HepG2 (cell line): ENCODE data around the gene ECSIT. TPM values are rescaled to one million over a fixed set of nuclear protein-coding genes. Genes with fewer than 3 reads are reported as not detected.

Source experiments
- ATF7 ChIP-seq, 2 experiments: fragments of 450-650 bp in 1 of 2; sonication (generic) in 1 of 2; formaldehyde crosslinking in 1 of 2; IDR thresholded peaks; 2 replicates each; pipeline versions ENCODE4 v1.4.0 to v1.6.1; 2016 to 2020; ENCODE audit warnings: antibody characterized with exemption in 1 of 2, mild to moderate bottlenecking in 1 of 2, missing genetic modification reagents in 1 of 2
- CEBPG ChIP-seq: IDR thresholded peaks from 2 replicates; pipeline ENCODE4 v1.6.1; 2016
- GABPB1 ChIP-seq: IDR thresholded peaks from 2 replicates; pipeline ENCODE4 v1.6.1; 2016; ENCODE audit warnings: mild to moderate bottlenecking, missing genetic modification reagents, moderate library complexity, missing compliant biosample characterization
- GMEB1 ChIP-seq: sonication (generic); formaldehyde crosslinking; IDR thresholded peaks from 2 replicates; pipeline ENCODE4 v1.5.1; 2020; ENCODE audit warnings: missing genetic modification reagents, mild to moderate bottlenecking, borderline replicate concordance
- HNRNPK ChIP-seq: fragments of 200-400 bp; formaldehyde crosslinking; IDR thresholded peaks from 2 replicates; pipeline ENCODE4 v1.6.1; 2018; ENCODE audit warnings: low read length, low read depth, moderate library complexity, mild to moderate bottlenecking; ENCODE audit not compliant: poor library complexity, severe bottlenecking
- KMT2A ChIP-seq: sonication (generic); formaldehyde crosslinking; IDR thresholded peaks from 2 replicates; pipeline ENCODE4 v1.4.0; 2020; ENCODE audit warnings: missing genetic modification reagents
- MXD4 ChIP-seq: IDR thresholded peaks from 2 replicates; pipeline ENCODE4 v1.6.1; 2016; ENCODE audit warnings: mild to moderate bottlenecking, missing biosample characterization, missing genetic modification reagents
- PLSCR1 ChIP-seq: sonication (generic); formaldehyde crosslinking; IDR thresholded peaks from 2 replicates; pipeline ENCODE4 v1.5.0; 2020; ENCODE audit warnings: missing genetic modification reagents, mild to moderate bottlenecking, borderline replicate concordance
- POLR2A ChIP-seq, 2 experiments: IDR thresholded peaks; 2 replicates each; pipeline ENCODE4 v1.6.1; 2011; ENCODE audit warnings: low read depth in 2 of 2, low read length in 2 of 2, mild to moderate bottlenecking in 1 of 2, moderate library complexity in 1 of 2; ENCODE audit not compliant: insufficient read depth in 1 of 2
- RORA ChIP-seq: sonication (generic); formaldehyde crosslinking; IDR thresholded peaks from 2 replicates; pipeline ENCODE4 v1.5.0; 2020; ENCODE audit warnings: mild to moderate bottlenecking, missing genetic modification reagents, moderate library complexity
- SAP130 ChIP-seq: IDR thresholded peaks from 2 replicates; pipeline ENCODE4 v1.6.1; 2016; ENCODE audit warnings: low read depth
- SMAD9 ChIP-seq: sonication (generic); formaldehyde crosslinking; IDR thresholded peaks from 2 replicates; pipeline ENCODE4 v1.5.1; 2020; ENCODE audit warnings: mild to moderate bottlenecking, missing genetic modification reagents
- TBP ChIP-seq: sonication (generic); formaldehyde crosslinking; IDR thresholded peaks from 2 replicates; pipeline ENCODE4 v1.5.0; 2020; ENCODE audit warnings: missing genetic modification reagents
- THAP7 ChIP-seq: sonication (generic); formaldehyde crosslinking; IDR thresholded peaks from 2 replicates; pipeline ENCODE4 v1.8.1; 2023; ENCODE audit warnings: mild to moderate bottlenecking, missing genetic modification reagents
- TRIM24 ChIP-seq: sonication (generic); formaldehyde crosslinking; IDR thresholded peaks from 2 replicates; pipeline ENCODE4 v1.8.0; 2022; ENCODE audit warnings: mild to moderate bottlenecking, missing genetic modification reagents
- ZEB1 ChIP-seq: IDR thresholded peaks from 2 replicates; pipeline ENCODE4 v1.6.1; 2012; ENCODE audit warnings: mild to moderate bottlenecking, low read depth, inconsistent platforms; ENCODE audit not compliant: insufficient replicate concordance
- ZFP62 ChIP-seq: sonication (generic); formaldehyde crosslinking; IDR thresholded peaks from 2 replicates; pipeline ENCODE4 v1.4.0; 2020; ENCODE audit warnings: missing genetic modification reagents
- ZNF24 ChIP-seq: fragments of 450-650 bp; IDR thresholded peaks from 2 replicates; pipeline ENCODE4 v1.6.1; 2017; ENCODE audit warnings: antibody characterized with exemption, mild to moderate bottlenecking
- ZNF44 ChIP-seq: sonication (generic); formaldehyde crosslinking; IDR thresholded peaks from 2 replicates; pipeline ENCODE4 v1.5.1; 2020; ENCODE audit warnings: mild to moderate bottlenecking, missing genetic modification reagents
- ZNF567 ChIP-seq: sonication (generic); formaldehyde crosslinking; IDR thresholded peaks from 2 replicates; pipeline ENCODE4 v1.8.1; 2023; ENCODE audit warnings: mild to moderate bottlenecking, missing genetic modification reagents, borderline replicate concordance
- ZNF670 ChIP-seq: sonication (generic); formaldehyde crosslinking; IDR thresholded peaks from 2 replicates; pipeline ENCODE4 v1.8.0; 2022; ENCODE audit warnings: mild to moderate bottlenecking, missing genetic modification reagents, borderline replicate concordance
- polyA plus RNA-seq, 8 experiments: library from polyadenylated mRNA; depleted of rRNA in 3 of 8; stranded (reverse) in 7 of 8; unstranded in 1 of 8; fragments of >200 nt; fragmentation: Illumina TruSeq in 4 of 8; extraction: Trizol in 4 of 8; gene quantifications; 2 replicates each; pipeline versions ENCODE4 v1.2.1 to v1.2.3, GENCODE V29; 2011 to 2016; ENCODE audit warnings: low read depth in 4 of 8, missing spikeins in 1 of 8, mixed read lengths in 1 of 8; ENCODE audit not compliant: insufficient read depth in 1 of 8
- total RNA-seq, 5 experiments: library from RNA; depleted of rRNA; stranded (reverse); fragments of >200 nt; fragmentation: Illumina TruSeq; extraction: Trizol; gene quantifications; 2 replicates each; pipeline ENCODE4 v1.2.3, GENCODE V29; 2016; ENCODE audit warnings: low read depth in 1 of 5
- TF ChIP-seq, protein P1 (sequence below): sonication (generic); formaldehyde crosslinking; IDR thresholded peaks from 2 replicates; pipeline ENCODE4 v1.4.0; 2020; ENCODE audit warnings: mild to moderate bottlenecking, missing genetic modification reagents, borderline replicate concordance

The ECSIT gene
- total and polyA plus RNA-seq, 2 of the 13 experiments (the other 11 are each of a cell fraction or from before 2014, with no cell fraction given): 36.4 to 62.3 TPM

GRCh38 chr19:11558881-11559828 lies 30.2 kb upstream of the ECSIT start, which contains the start of gene ELOF1 (continued):
- TF ChIP-seq ZNF44 (CRISPR knock-in tag) (peak; percentile 83), SAP130 (CRISPR knock-in tag) (peak; percentile 93), THAP7 (CRISPR knock-in tag) (0 out of 2 replicates have a peak, but pooled peaks have one; percentile 48), GABPB1 (CRISPR knock-in tag) (peak; percentile 96), GMEB1 (peak; percentile 68; the same call in 1 of the 2 replicates), ZNF567 (CRISPR knock-in tag) (no peak), ZEB1 (no peak), PLSCR1 (CRISPR knock-in tag) (no peak), HNRNPK (no peak), TBP (CRISPR knock-in tag) (no peak), ZFP62 (no peak), ATF7 (IDR thresholded peaks at IDR 0.05) (no peak), ATF7 (CRISPR knock-in tag; IDR thresholded peaks at IDR 0.05) (peak; percentile 15; the same call in 1 of the 2 replicates), MXD4 (CRISPR knock-in tag) (no peak), RORA (CRISPR knock-in tag) (no peak), CEBPG (no peak), TRIM24 (CRISPR knock-in tag) (no peak), KMT2A (CRISPR knock-in tag) (0 out of 2 replicates have a peak, but pooled peaks have one; percentile 23), POLR2A (IDR thresholded peaks at IDR 0.05; ENCODE audit: insufficient read depth in 1 of 2, low read depth in 2 of 2, low read length in 2 of 2) (peak; percentile 85 to 98), SMAD9 (CRISPR knock-in tag) (no peak), ZNF670 (no peak), ZNF24 (no peak)
- TF ChIP-seq, protein P1, sequence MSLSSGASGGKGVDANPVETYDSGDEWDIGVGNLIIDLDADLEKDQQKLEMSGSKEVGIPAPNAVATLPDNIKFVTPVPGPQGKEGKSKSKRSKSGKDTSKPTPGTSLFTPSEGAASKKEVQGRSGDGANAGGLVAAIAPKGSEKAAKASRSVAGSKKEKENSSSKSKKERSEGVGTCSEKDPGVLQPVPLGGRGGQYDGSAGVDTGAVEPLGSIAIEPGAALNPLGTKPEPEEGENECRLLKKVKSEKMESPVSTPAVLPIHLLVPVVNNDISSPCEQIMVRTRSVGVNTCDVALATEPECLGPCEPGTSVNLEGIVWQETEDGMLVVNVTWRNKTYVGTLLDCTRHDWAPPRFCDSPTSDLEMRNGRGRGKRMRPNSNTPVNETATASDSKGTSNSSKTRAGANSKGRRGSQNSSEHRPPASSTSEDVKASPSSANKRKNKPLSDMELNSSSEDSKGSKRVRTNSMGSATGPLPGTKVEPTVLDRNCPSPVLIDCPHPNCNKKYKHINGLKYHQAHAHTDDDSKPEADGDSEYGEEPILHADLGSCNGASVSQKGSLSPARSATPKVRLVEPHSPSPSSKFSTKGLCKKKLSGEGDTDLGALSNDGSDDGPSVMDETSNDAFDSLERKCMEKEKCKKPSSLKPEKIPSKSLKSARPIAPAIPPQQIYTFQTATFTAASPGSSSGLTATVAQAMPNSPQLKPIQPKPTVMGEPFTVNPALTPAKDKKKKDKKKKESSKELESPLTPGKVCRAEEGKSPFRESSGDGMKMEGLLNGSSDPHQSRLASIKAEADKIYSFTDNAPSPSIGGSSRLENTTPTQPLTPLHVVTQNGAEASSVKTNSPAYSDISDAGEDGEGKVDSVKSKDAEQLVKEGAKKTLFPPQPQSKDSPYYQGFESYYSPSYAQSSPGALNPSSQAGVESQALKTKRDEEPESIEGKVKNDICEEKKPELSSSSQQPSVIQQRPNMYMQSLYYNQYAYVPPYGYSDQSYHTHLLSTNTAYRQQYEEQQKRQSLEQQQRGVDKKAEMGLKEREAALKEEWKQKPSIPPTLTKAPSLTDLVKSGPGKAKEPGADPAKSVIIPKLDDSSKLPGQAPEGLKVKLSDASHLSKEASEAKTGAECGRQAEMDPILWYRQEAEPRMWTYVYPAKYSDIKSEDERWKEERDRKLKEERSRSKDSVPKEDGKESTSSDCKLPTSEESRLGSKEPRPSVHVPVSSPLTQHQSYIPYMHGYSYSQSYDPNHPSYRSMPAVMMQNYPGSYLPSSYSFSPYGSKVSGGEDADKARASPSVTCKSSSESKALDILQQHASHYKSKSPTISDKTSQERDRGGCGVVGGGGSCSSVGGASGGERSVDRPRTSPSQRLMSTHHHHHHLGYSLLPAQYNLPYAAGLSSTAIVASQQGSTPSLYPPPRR (CRISPR knock-in tag): no peak
